GM12801 (cell line): ENCODE data around the gene PIPOX.

Source experiments
- TF ChIP-seq, protein P1 (sequence below): IDR thresholded peaks from one replicate; pipeline ENCODE4 v1.5.1; 2011; ENCODE audit warnings: control low read depth; ENCODE audit not compliant: insufficient read length; ENCODE audit errors: extremely low read depth

The PIPOX gene

DNA sequence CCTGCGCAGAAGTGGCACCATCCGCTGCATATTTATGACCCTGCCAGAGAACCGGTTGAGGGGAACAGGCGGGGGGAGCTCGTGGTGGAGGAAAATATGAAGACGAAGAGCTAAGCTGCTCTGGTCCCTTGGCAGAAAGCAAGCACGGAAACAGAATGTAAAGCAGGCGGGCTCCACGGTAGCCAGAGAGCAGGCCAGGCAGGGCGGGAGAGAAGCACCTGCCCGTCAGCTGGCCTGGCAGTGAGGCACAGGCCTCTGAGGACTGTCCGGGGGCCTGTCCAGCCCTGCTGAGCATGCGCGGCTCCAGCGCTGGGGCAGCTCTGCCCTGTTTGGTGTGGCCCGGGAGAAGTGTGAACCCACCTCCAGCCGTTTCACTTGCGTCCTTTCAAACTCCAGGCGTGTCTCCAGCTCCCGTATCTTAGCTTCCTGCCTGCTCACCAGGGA is 46.7 kb downstream of the PIPOX start:
- TF ChIP-seq, protein P1, sequence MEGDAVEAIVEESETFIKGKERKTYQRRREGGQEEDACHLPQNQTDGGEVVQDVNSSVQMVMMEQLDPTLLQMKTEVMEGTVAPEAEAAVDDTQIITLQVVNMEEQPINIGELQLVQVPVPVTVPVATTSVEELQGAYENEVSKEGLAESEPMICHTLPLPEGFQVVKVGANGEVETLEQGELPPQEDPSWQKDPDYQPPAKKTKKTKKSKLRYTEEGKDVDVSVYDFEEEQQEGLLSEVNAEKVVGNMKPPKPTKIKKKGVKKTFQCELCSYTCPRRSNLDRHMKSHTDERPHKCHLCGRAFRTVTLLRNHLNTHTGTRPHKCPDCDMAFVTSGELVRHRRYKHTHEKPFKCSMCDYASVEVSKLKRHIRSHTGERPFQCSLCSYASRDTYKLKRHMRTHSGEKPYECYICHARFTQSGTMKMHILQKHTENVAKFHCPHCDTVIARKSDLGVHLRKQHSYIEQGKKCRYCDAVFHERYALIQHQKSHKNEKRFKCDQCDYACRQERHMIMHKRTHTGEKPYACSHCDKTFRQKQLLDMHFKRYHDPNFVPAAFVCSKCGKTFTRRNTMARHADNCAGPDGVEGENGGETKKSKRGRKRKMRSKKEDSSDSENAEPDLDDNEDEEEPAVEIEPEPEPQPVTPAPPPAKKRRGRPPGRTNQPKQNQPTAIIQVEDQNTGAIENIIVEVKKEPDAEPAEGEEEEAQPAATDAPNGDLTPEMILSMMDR, result no peak

DNA sequence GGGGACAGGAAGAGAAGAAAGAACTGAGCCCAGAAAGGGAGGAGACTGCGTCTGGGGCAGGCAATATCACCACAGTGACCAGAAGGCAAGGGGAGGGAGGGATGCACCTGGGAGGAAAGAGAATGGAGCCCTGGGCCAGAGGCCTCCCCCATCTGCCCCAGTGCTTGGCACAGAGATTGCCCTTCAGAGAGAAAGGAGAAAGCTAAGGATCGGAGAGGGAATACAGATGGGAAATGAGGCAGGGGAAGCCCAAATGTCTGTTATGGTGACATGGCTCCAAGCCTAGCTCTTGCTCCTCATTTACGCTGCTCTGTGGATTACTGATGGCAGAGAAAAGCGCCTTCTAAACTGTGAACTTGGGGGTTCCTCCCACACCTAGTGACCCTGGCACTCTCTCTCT is 47.2 kb downstream of the PIPOX start:
- TF ChIP-seq, protein P1, result no peak

DNA sequence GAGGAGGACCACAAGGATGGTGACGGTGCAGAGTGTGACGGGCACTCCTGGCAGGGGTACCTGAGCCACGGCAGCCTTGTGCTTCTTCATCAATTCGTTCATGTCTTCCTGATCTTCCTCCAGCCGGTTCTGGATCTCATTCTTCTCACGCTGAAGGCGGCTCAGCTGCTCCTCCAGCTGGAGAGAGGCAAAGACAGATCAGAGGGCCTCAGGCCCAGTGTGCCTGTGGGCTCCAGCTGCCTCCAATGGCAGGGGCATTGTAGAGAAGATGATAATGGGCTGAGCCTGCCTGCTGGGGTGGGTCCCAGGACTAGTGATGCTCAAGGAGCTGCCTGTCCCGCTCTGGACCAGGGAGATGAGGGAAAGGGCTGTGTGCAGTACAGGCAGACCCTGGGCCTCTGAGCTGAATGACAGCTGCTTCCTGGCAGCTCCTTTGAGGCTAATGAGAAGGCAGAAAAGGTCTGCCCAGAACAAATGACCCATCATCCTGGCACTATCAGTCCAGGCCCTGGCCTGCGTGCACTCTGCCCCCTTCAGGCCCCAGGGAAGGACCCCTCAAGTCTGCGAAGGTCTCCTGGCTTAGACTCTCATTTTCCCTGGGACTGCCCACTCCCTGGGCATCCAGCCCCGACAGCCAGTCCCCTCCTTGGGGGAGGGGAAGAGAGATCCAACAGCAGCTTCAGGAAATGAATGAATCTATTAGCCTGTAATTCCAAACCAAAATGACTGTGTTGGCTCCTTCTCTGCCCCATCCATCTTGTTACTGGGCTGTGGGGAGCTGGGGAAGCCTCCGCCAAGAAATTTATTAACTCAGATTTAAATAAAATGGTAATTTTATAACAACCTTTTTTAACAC is 48.0 kb downstream of the PIPOX start:
- TF ChIP-seq, protein P1, result no peak

DNA sequence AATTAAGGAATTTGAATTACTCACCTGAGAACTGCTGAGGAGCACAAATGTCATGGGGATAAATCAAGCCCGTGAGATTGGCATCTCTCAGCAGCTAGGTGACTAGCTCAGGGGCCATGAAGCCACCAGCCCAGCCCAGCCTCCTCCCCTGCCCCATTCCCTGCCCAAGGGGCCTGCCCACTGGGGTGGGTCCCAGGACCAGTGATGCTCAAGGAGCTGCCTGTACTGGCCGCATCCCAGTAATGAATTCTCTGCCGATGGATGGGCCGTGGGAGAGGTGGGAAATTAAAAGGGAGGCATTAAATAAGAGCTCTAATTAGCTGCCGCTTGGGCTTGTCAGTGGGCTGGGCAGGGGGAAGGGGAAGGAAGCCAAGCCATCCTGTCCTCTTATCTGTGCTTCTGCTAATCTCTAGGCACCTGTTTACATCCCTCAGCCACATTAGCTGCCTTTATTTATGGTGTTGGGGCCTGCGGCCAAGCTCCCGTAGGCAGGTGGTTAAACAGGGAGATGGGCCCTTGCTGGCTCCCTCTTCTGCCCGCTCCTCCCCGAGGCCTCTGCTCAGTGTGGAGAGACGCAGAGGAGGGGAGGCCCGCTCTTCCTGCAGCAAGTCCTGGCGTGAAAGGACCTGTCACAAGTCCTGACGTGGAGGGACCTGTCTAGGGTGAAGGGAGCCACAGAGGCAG is 48.8 kb downstream of the PIPOX start:
- TF ChIP-seq, protein P1, result no peak

DNA sequence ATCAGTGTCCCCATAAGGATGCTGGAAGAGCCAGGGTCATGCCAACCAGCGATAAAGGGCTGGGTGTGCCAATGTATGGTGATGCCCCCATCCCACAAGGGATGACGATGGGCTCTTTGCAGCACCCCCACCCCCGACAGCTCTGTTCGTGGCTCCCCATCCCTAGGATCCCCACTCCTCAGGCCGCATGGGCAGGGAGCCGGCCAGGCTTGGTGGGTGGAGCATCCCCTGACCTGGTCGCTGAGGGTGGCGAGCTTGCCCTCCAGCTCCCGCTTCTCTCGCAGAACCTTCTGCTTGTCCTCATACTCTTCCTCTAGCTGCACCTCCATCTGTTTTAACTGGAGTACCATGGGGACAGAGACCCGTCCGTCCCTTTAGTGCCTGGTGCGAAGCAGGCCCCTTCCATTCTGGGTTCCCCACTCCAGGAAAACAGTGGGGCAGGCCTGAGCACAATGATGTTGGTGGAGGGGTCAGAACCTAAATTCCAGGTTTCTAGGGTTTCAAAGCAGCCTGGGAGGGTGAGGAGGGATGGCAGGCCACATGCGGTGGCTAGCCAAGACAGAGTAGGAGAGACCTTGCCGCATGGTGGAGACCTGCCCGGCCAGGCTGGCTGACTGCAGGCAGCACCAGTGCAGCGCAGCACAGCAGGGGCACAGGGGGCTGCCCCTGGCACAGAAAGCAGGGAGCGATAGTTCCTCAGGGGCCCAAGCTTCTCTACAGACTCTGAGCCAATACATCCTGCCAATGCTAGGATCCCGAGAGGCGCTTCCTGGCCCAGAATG is 50.3 kb downstream of the PIPOX start:
- TF ChIP-seq, protein P1, result no peak

DNA sequence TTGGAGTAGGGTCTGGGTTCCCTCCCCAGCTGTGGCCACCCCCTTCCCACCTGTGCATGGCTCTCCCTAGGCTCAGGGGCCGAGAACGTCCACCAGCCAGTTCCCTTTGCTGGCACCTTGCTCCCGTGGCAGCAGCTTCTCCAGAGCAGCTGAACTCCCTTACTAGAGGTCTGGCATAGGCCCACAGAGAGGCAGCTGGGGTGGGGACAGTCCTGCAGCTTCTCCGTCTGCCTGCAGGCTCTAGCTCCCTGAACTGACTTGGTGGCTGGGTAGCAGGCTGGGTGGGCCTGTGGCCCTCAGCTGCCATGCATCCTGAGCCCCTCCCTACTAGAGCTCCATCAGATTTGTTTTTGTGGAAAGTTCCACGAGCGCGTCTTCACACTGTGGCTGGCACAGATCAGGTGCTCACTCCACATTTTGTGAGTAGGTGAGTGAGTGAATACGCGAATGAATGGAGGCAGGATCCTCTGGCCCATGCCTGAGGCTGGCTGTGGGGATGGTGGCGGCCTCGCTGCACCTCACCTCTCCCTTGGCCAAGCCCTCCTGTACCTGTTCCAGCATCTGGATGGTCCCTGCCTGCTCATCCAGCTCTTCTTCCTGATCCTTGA is 51.3 kb downstream of the PIPOX start:
- TF ChIP-seq, protein P1, result no peak
